DMS79 (cell line): Measurements from ENCODE around the gene PARD3.
"Not testable (repeated sequence)": the region's sequence is repeated elsewhere in the genome, so short reads cannot be mapped to it uniquely, and the experiment has no call there.

Experiments
- DNase-seq: peaks from one replicate; lab custom pipeline; 2025; lab: John Stamatoyannopoulos, UW

The PARD3 gene

GRCh38 chr10:34423673-34424625 lies 391.1 kb downstream of the PARD3 start:
- no peak for DNase-seq

- no peak for DNase-seq
Observed at GRCh38 chr10:34420795-34421194, 394.3 kb downstream of the PARD3 start.

- no peak for DNase-seq
Observed at GRCh38 chr10:34420273-34420672, 394.8 kb downstream of the PARD3 start.

- DNase-seq = no peak
Observed at GRCh38 chr10:34415039-34415438, 400.1 kb downstream of the PARD3 start.

DNA sequence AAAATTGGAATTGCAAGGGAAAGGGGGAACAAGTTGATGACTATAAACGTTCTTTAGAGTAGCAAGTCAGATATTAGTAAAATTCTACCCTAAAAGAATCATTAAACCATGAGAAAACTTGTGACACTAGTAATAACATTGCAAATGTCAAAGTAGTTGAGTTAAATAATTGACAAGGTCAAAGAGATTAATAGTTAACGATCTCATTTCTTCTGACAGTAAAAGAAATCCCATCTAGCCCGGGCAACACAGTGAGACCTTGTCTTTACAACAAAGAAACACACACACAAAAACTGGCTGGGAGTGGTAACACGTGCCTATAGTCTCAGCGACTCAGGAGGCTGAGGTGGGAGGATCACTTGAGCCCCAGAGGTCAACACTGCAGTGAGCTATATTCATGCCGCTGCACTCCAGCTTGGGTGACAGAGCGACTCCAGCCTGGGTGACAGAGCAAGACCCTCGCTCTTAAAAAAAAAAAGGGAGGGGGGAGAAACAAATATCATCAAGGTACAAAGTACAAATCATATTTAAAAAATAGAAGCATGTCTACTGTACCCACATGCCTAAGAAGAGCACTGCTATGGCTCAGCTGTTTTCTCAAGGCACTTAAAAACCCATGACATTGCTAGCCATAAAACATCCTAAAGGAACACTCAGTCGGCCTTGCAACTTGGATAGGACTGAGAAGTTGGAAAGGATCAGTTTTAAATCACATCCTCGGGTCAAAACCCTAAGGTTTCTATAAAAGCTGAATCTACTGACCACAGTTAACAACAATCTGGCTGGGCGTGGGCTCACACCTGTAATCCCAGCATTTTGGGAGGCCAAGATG lies 401.1 kb downstream of the PARD3 start:
- no peak for DNase-seq

DNA sequence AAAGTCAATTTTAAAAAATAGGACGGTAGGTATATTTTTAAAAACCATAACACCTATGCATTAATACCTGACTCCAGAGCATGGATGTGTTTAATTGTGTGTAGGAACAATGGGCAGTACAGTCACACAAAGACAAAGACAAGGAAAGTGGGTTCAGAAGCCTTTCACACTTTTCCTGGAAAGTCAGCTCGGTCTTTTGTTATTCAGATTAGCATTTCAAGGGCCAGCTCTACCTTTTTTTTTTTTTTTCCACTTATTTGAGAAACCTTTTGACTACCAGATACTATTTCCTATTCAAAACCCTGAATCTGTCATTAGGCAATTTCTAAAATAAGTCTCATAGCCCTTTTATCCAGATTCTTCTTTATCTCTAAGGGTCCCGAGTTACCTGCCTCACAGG lies 401.9 kb downstream of the PARD3 start:
- no peak for DNase-seq

DNA sequence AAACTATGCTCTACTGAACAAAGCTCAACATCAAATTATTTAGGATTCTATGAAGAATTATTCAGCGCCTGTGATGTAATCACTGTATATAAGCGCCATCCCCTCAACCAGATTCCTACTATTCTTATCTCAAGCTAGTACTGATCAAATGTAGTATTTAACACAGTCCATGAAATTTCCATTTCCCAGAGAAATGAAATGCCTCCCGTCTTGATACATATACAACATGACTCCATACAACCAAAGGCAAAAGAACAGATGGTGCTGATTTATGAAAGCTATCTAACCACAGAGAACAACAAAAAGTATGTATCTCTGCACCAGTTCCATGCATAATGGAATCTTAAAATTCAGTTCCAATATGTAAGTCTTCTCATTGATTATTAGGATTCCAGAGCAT lies 406.1 kb downstream of the PARD3 start:
- DNase-seq = no peak

DNA sequence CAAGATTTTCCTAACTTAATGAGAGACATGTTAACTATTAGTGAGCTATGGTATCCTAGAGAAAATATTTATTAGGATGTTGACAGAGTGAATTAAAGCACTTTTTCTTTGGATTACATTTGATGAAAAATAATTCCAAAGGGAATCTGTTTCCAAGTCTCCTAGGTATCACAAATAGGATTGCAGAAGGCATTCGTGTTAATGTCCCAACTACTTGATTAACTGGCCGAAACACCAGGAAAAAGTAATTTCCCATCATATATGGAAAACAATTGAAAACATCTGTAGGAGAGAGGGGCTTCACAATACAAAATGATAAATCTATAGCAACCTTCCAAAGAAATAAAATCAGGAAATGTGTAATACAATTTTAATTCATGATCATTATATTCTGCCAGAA lies 406.7 kb downstream of the PARD3 start:
- no peak for DNase-seq

- DNase-seq = no peak
Observed at GRCh38 chr10:34407324-34407805, 407.7 kb downstream of the PARD3 start.

DNA sequence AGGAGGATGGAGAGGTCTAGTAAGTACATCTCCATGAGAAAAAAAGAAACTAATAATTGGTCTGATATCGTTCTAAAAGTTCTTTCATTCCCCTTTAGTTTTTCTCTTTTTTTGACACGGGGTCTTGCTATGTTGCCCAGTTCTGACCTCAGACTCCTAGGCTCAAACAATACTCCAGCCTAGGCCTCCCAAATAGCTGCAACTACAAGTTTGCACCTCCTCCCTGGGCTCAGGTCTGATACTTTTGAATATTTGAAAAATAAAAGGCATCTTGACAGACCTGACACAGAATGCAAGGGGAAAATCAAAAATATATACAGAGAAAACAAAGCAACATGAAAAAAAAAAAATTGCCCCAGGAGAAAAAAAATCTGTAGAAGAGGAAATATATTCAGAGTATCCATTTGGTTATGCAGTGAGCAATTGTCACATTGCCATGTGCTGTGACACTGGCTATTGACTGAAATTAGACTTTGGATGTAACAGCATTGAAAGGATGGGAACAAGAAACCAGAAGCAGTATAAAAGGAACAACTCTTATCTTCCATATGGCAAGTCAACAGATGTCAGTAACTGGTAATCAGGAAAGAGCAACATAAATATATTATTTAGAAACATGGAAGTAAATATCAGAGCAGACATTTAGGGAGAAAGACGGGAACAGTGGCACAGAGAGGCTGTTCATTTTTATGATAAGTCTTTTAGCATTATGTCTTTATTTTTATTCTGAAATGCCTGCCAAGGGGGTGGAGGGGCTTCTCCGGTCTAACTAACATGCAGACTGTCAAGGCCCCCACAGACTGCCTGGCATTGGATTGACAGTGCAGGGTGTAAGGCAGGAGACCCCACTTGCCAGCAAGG lies 408.4 kb downstream of the PARD3 start:
- no peak for DNase-seq

DNA sequence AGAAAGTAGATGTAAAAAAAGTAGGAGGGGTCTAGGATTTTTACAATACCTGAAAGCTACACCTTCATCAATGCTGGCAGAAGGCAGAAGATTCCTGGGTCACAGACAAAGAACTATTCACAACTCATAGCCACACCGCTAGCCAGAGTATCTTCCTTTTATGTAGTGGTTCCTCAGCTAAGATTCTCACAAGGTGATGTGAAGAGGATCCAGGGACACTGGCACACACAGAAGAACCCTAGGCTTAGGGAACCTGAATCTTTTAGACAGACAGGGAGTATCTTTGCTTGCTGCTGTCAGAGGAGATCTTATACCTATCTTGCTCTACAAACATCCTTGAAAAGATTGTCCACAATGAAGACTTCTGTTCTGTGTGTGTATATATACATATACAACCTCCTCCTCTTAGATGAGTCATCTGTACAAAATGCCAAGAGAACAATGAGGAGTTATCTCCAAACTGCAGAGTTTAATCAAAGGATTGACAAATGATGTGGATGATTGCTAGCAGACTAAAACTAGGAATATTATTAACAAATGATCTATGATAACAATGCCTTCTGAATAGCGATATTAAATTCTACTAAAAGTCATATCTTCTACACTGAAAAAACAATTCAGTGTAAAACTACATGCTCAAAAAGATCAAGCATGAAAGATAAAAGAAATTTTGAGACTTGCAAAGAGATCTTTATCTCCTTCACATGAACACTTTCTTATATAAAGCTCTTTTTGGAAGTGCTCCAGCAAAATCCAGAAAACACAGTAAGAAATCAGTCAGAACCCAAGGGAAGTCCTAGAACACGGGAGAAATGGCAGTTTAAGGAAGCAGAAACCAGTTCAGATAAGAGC lies 409.3 kb downstream of the PARD3 start:
- DNase-seq = no peak

- no peak for DNase-seq
Observed at GRCh38 chr10:34403512-34403911, 411.6 kb downstream of the PARD3 start.

DNA sequence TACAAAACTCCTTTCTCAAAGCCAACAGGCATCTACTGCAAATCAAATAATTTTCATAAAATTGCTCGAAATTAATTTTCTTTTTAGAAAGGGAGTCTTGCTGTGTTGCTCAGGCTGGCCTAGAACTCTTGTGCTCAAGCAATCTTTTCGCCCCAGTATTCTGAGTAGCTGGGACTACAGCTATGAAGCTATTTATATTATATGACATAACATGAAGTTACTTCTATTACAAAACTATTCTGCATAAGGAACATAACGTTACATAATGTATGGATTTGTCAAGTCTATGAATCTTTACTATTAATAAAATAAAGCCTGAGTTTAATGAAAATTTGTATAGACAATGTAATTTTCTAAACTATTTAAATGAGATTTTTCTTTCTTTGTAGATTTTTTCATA lies 415.0 kb downstream of the PARD3 start:
- no peak for DNase-seq

GRCh38 chr10:34399013-34399412 lies 416.1 kb downstream of the PARD3 start:
- no peak for DNase-seq

- DNase-seq = no peak
Observed at GRCh38 chr10:34397324-34397723, 417.8 kb downstream of the PARD3 start.

GRCh38 chr10:34396663-34397062 lies 418.4 kb downstream of the PARD3 start:
- no peak for DNase-seq

DNA sequence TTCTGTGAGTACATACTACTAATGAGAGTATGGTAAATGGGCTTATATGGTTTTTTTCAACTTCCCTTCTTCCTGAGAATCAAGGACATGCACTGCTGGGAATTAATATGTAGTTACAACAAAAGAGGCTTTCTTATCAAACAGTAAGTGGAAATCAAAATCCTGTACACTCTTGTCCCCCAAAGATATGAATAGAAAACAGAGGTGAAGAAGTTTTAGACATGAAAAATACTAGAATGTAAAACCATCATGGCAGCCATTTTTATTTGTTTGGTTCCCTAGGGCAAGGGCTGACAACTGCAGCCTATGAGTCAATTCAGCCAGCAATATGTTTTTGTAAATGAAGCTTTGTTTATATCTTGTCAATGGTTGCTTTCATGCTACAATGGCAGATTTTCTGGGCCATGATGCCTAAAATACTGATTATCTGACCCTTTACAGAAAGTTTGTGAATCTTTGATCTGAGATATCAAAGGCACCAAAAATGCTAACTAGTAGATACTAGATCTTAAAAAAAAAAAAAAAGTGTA lies 422.4 kb downstream of the PARD3 start:
- DNase-seq = no peak

- DNase-seq = not testable (repeated sequence)
Observed at GRCh38 chr10:34391168-34391567, 423.9 kb downstream of the PARD3 start.

- DNase-seq = no peak
Observed at GRCh38 chr10:34389801-34390200, 425.3 kb downstream of the PARD3 start.

DNA sequence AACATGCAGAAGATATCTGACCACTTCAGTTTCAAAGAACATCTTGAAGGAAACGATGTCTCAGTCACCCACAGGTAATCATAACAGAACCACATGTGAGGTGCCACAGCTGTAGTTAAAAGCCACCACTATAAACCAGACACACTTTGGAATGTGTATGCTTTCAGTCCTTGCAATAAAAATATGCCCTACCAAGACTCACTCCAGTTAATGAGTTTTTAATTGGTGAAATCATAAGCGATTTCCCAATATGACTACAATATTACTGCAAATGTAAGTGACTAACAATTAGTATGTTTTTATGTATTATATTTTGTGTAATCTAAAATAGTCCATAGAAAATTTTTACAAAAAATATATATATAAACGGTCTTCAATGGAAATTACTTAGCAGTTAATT lies 428.2 kb downstream of the PARD3 start:
- no peak for DNase-seq

GRCh38 chr10:34384372-34384771 lies 430.7 kb downstream of the PARD3 start:
- DNase-seq = no peak
